Measurements from ENCODE around the gene MYO9B.
A peak's percentile ranks its signal among the peaks of the same experiment; 100 is the strongest.
"Not testable (repeated sequence)": the region's sequence is repeated elsewhere in the genome, so short reads cannot be mapped to it uniquely, and the experiment has no call there.

The MYO9B gene

DNA sequence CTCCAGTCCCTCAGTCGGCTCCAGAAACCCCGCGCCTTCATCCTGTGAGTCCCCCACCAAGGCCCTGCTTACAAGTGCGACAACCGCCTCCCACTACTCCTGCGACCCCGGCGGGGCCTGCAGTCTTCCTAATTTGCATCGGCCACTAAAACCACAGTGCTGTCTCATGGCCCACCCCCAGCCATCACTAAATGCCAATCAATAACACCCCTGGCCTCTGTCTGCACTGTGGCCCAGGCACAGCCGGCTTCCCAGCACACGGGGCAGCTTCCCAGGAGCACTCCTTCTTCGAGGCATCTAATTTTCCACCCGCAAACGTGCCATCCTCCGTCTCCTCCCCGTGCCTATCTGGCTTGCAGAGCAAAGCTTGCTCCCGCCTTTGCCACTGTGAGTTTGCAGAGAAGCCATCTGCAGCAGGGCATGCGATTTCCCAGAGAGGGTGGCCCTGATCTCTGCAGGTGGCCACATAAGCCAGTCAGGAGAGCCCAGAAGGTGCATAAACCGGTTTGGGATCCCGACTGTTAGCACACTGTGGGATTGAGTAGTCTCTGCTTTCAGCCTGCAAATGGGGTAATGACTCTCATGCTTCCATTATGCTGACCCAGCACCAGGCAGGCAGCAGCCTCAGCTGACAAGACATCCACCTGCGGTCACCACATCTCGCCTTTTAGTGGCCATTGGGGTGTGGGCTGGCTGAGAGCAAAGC is 105.6 kb downstream of the MYO9B start:
- DNase-seq (ENCODE audit: low read depth, low spot score) = peak; percentile 60

GRCh38 chr19:17183271-17183761 is 107.7 kb downstream of the MYO9B start:
- DNase-seq (ENCODE audit: low read depth, low spot score) = no peak

- DNase-seq (ENCODE audit: low read depth, low spot score) = no peak
These were observed 108.3 kb downstream of the MYO9B start for GRCh38 chr19:17183858-17184321.

GRCh38 chr19:17184371-17184841 is 108.8 kb downstream of the MYO9B start:
- no peak for DNase-seq (ENCODE audit: low read depth, low spot score)

DNA sequence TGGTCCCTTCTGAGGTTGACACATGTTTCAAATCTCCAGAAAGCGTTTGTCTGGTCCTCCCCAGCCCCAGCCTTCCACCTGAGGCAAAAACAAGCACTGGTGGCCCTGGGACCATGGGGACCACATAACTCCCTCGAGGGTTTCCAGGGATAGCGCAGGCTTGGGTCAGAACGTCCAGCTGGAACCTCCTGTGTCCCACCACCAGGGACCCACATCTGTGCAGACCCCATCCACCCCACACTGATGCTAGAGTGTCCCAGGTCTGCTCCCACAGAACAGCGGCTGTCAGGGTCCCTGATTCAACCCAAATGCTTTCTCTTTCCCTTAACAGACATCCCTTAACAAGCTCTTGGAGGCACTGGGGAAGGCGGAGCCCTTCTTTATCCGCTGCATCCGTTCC is 110.0 kb downstream of the MYO9B start:
- DNase-seq (ENCODE audit: low read depth, low spot score) = no peak

DNA sequence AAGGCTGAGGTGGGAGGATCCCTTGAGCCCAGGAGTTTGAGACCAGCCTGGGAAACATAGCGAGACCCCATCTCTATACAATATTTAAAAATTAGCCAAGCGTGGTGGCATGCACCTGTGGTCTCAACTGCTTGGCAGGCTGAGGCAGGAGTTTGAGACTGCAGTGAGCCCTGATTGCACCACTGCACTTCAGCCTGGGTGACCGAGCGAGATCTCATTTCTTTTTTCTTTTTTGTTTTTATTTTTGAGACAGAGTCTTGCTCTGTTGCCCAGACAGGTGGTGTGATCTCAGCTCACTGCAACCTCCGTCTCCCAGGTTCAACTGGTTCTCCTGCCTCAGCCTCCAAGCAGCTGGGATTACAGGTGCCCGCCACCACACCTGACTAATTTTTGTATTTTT is 116.2 kb downstream of the MYO9B start:
- DNase-seq (ENCODE audit: low read depth, low spot score) = not testable (repeated sequence)

GRCh38 chr19:17192751-17193150 is 117.2 kb downstream of the MYO9B start:
- no peak for DNase-seq (ENCODE audit: low read depth, low spot score)

- DNase-seq (ENCODE audit: low read depth, low spot score) = no peak
These were observed 119.0 kb downstream of the MYO9B start for GRCh38 chr19:17194608-17195007.

DNA sequence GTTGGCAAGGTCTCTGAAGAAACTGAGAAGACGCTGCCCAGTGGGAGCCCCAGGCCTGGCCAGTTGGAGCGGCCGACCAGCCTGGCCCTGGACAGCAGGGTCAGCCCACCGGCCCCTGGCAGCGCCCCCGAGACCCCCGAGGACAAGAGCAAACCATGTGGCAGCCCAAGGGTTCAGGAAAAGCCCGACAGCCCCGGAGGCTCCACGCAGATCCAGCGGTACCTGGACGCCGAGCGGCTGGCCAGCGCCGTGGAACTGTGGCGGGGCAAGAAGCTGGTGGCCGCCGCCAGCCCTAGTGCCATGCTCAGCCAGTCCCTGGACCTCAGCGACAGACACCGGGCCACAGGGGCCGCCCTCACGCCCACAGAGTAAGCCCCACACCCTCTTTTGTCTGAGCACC is 119.5 kb downstream of the MYO9B start:
- no peak for DNase-seq (ENCODE audit: low read depth, low spot score)

GRCh38 chr19:17196610-17197009 is 121.0 kb downstream of the MYO9B start:
- DNase-seq (ENCODE audit: low read depth, low spot score) = no peak

GRCh38 chr19:17197666-17198065 is 122.1 kb downstream of the MYO9B start:
- no peak for DNase-seq (ENCODE audit: low read depth, low spot score)

- no peak for DNase-seq (ENCODE audit: low read depth, low spot score)
These were observed 125.0 kb downstream of the MYO9B start for GRCh38 chr19:17200408-17201079.

DNA sequence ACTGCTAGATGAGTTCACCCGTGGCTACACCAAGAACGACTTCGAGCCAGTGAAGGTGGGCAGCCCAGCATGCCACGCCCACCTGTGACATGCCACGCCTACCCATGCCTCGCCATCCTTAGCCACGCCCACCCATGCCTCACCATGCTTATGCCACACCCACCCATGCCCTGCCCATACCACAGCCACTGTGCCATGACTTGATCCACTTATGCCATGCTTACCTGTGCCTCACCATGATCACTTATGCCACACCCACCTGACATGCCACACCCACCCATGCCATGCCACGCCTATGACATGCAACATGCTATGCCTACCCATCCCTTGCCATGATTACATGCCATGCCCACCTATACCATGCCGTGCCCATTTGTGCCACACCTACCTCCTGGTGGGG is 126.7 kb downstream of the MYO9B start:
- no peak for DNase-seq (ENCODE audit: low read depth, low spot score)

DNA sequence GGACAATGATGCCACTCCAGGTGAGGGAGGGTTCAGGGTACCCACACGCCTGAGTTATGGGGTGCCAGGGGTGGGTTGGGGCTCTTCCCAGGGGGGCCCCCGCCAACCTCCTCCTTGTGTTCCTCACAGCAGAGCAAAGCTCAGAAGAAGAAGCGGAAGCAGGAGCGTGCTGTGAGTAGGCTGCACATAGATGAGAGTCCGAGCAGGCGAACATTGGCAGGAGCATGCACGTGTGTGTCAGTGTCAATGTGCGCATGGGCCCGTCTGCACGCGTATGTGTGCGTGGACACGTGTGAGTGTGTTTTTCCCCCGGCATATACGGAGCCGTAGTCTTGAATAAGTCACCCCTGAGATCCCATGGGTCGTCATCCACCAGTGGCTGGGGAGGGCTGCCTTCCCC is 127.1 kb downstream of the MYO9B start:
- no peak for DNase-seq (ENCODE audit: low read depth, low spot score)

GRCh38 chr19:17205237-17206140 is 129.9 kb downstream of the MYO9B start:
- peak; percentile 87 for DNase-seq (ENCODE audit: low read depth, low spot score)

GRCh38 chr19:17206736-17207581 is 131.4 kb downstream of the MYO9B start:
- DNase-seq (ENCODE audit: low read depth, low spot score) = no peak

DNA sequence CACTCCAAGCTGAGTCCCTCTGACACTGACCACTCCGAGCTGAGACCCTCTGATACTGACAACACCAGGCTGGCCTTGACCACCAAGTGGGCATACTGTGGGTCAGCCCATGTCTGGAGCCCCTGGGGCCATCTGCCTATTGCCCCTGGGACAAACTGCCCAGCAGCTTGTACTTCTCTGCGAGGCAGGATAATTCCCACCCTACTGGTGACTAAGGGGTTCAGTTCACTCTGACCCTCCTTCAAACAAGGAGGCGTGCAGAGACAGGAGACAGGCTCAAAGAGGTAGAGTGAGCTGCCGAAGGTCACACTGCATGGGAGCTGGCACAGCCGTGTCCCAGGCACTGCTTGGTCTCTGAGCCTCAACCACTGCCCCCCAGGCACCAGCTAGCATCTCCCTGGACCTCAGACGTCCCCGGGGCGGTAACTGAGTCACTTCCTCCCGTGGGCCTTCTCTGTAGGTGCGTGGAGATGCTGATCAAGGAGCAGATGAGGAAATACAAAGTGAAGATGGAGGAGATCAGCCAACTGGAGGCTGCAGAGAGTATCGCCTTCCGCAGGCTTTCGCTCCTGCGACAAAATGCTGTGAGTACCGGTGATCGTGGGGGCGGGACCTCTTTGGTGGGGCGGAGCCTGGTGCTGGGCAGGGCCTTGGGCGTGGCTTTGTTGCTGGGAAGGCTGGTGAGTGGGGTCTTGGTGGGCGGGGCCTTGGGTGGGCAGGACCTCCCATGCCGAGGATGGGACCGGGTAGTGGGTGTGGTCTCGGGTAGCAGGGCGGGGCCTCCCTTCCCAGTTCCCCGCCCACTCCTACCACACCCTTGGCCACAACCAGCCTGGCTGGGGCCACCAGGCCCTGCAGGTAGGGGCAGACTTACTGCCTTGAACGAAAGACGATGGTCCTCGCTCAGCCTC is 133.8 kb downstream of the MYO9B start:
- DNase-seq (ENCODE audit: low read depth, low spot score) = peak; percentile 99

- no peak for DNase-seq (ENCODE audit: low read depth, low spot score)
These were observed 134.7 kb downstream of the MYO9B start for GRCh38 chr19:17210296-17210695.

GRCh38 chr19:17211547-17212446 is 136.2 kb downstream of the MYO9B start:
- DNase-seq (ENCODE audit: low read depth, low spot score) = no peak

Data from ELF-1 (cell line).